ENCODE data around the gene MTMR12.
"Not testable (repeated sequence)": the region's sequence is repeated elsewhere in the genome, so short reads cannot be mapped to it uniquely, and the experiment has no call there.

The MTMR12 gene

GRCh38 chr5:32232441-32233219 is 80.1 kb downstream of the MTMR12 start:
- DNase-seq = peak; percentile 25

GRCh38 chr5:32231929-32232328 is 80.8 kb downstream of the MTMR12 start:
- no peak for DNase-seq

GRCh38 chr5:32231241-32231640 is 81.5 kb downstream of the MTMR12 start:
- DNase-seq = no peak

- no peak for DNase-seq
Observed at GRCh38 chr5:32230356-32231099, 82.2 kb downstream of the MTMR12 start.

- no peak for DNase-seq
Observed at GRCh38 chr5:32229586-32229985, 83.2 kb downstream of the MTMR12 start.

DNA sequence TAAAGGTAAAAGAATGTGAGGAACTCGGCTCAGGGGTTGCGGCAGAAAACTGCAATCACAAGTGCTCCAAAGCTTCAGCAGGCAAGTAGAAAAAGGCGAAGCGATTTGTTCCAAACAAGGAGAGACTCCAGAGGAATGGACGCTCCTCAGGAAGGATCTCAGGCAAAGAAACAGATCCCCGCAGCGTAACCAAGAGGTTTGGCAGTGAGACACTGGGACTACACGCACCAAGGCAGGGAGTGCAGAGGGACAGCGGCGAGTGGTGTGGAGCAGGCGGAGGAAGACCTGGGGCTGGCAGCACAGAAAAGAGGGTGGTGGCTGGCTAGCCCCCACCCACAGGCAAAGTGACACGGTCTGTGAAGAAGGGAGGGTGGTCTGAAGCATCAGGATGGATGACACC is 83.9 kb downstream of the MTMR12 start:
- DNase-seq = no peak

- DNase-seq = no peak
Observed at GRCh38 chr5:32225445-32225844, 87.3 kb downstream of the MTMR12 start.

DNA sequence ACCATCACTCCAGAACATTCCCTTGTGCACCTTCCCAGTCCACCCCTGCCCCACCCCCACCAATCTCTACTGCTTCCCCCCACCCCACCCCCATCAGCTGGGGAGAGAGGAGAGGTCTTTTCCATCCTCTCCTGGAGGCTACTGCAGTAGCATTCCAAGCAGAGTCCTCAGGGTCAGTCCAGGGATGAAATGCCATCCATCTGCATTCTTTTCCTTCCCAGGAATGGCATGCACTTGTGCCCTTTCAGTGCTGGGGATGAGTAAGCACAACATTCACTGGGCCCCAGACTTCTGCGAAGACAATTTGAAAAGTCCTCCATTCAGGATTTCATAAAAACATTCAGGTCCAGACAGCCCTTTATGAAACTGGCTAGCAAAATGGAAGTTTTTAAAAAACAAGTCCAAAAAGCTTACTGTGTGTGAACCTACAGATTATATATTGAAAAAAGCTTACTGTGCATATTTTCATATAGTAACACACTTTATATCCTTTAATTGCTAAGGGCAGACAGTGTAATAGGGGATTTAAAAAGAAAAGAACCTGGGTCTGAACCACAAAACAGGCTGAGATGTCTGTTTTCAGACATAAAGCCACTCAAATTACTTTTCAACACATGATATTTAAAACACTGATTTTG is 88.6 kb downstream of the MTMR12 start:
- peak; percentile 30 for DNase-seq

DNA sequence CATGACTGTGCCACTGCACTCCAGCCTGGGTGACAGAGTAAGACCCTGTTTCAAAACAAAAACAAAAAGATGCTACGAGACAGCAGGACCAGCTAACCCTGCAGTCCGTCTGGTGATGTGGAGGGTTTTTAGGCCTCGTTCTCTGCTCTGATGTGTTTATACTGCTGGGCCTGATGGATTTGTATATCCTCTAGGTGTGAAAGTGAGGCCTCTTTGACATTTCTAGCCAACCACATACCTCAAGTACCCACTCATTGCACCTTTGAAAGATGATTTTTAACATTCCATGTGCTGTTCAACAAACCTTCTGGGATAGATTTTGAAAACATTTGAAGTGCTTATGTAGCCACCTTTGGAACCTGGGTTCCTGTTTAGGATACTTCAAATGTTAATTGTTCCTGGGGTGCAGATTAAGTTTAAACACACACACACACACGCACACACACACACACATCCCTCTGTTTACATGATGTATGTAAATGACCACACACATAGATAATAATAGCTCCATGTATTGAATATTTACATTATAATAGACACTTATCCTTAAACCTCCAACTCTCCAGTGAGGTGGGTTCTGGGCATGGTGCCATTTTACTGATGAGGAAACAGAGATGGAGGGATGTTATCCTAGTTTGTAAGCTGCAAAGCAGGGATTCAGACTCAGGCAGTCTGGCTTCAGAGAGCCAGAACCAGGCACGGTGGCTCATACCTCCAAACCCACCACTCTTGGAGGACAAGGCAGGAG is 89.8 kb downstream of the MTMR12 start:
- DNase-seq = no peak

- DNase-seq = no peak
Observed at GRCh38 chr5:32217886-32218396, 94.8 kb downstream of the MTMR12 start.

DNA sequence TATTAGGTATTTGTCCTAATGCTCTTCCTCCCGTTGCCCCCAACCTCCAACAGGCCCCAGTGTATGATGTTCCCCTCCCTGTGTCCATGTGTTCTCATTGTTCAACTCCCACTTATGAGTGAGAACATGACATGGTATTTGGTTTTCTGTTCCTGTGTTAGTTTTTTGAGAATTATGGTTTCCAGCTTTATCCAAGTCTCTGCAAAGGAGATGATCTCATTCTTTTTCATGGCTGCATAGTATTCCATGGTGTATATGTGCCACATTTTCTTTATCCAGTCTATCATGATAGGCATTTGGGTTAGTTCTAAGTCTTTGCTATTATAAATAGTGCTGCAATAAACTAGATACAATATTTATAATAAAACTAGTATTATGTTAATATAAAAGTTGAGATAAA is 98.4 kb downstream of the MTMR12 start:
- not testable (repeated sequence) for DNase-seq

- DNase-seq = no peak
Observed at GRCh38 chr5:32210151-32210550, 102.6 kb downstream of the MTMR12 start.

DNA sequence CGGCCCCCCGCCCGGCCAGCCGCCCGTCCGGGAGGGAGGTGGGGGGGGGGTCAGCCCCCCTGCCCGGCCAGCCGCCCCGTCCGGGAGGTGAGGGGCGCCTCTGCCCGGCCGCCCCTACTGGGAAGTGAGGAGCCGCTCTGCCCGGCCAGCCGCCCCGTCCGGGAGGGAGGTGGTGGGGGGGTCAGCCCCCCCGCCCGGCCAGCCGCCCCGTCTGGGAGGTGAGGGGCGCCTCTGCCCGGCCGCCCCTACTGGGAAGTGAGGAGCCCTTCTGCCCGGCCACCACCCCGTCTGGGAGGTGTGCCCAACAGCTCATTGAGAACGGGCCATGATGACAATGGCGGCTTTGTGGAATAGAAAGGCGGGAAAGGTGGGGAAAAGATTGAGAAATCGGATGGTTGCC is 103.9 kb downstream of the MTMR12 start:
- DNase-seq = not testable (repeated sequence)

DNA sequence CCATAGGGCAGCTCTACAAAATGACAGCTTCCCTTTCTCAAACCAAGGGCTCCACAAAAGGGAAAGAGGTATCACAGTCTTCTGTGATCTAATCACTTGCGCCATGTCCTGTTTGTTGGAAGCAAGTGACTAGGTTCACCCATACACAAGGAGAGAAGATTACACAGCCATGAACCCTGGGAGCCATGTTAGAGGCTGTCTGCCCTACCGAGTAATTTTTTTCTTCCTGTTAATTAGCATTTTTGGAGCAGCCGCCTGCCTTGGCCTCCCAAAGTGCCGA is 105.4 kb downstream of the MTMR12 start:
- DNase-seq = no peak

DNA sequence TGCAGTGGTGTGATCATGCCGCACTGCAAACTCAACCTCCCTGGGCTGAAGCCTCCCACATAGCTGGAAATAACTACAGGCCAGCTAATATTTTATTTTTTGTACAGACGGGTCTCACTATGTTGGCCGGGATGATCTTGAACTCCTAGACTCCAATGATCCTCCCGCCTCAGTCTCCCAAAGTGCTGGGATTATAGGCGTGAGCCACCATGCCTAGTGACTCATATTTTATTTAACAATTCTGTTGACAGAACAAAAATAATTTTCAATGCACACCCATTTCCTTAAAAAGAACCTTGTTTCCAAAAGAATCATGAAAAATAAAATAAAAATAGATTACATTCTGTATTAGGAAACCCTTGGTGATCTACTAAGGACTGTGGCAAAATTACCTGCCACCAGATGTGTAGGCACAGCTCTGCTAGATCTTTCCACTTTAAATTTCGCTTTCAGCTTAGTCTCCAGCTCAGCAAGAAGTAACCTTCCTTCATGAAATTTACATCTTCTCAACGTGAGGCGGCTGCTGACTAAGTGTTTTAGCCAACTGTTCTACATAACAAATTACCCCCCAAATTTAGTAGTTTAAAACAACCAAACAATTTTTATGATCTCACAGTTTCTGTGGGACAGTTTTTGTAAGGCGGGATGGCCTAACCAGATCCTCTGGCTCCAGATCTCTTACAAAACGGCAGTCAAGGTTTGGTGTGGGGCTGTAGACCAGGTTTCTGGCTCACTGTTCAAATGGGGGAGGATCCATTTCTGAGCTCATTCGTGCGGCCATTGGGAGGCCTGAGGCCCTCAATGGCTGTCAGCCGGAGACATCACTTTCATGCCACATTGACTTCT is 106.0 kb downstream of the MTMR12 start:
- DNase-seq = no peak

GRCh38 chr5:32206053-32206452 is 106.7 kb downstream of the MTMR12 start:
- no peak for DNase-seq

GRCh38 chr5:32202394-32202793 is 110.3 kb downstream of the MTMR12 start:
- no peak for DNase-seq

- DNase-seq = no peak
Observed at GRCh38 chr5:32201122-32201753, 111.5 kb downstream of the MTMR12 start.

GRCh38 chr5:32197032-32197431 is 115.7 kb downstream of the MTMR12 start:
- no peak for DNase-seq

GRCh38 chr5:32195265-32195664 is 117.5 kb downstream of the MTMR12 start:
- no peak for DNase-seq

- peak; percentile 77 for DNase-seq
Observed at GRCh38 chr5:32193591-32193990, 119.1 kb downstream of the MTMR12 start.

DNA sequence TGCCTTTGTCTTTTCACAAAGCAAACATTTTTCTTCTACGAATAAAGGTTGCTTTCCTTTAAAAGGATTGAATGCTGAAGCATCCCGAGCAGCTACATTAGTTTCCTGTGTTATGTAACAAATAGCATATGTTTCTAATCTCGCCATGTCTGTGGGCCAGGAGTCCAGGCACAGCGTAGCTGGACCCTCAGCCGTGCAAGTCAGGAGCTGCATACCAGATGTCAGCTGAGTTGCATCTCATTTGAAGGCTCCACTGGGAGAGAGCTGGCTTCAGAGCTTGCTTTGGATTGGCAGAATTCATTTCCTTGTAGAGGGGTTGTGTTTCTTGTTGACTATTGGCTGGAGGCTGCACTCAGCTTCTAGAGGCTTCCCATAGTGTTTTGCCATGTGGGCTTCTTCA is 122.6 kb downstream of the MTMR12 start:
- DNase-seq = no peak
